Liver (tissue), 9 donors: Measurements from ENCODE around the gene TSPAN18. TPM values are rescaled to one million over a fixed set of nuclear protein-coding genes. Genes with fewer than 3 reads are reported as not detected.

Source experiments
- DNase-seq: peaks from one replicate; pipeline ENCODE4 v3.0.0-alpha.2; 2017; ENCODE audit warnings: low spot score
- H3K27ac ChIP-seq, 2 donors: one replicate each; pipeline ENCODE4 v1.7.0; 2013; ENCODE audit warnings: inconsistent platforms in 2 of 2, low read length in 2 of 2, control low read depth in 1 of 2, low read depth in 1 of 2, mild to moderate bottlenecking in 1 of 2
- H3K27me3 ChIP-seq, 4 donors: one replicate each; pipeline versions ENCODE4 v1.6.1 to v1.7.0; 2013; ENCODE audit warnings: low read length in 3 of 4, inconsistent platforms in 1 of 4, mild to moderate bottlenecking in 1 of 4, moderate library complexity in 1 of 4; ENCODE audit not compliant: control insufficient read depth in 4 of 4, insufficient read depth in 4 of 4
- H3K36me3 ChIP-seq, 4 donors: one replicate each; pipeline versions ENCODE4 v1.6.1 to v1.7.0; 2013; ENCODE audit warnings: low read length in 3 of 4, mild to moderate bottlenecking in 3 of 4, low read depth in 1 of 4, moderate library complexity in 1 of 4; ENCODE audit not compliant: control insufficient read depth in 4 of 4, insufficient read depth in 3 of 4
- H3K4me1 ChIP-seq, 4 donors: one replicate each; pipeline versions ENCODE4 v1.6.1 to v1.7.0; 2013; ENCODE audit warnings: low read length in 3 of 4, mild to moderate bottlenecking in 3 of 4, moderate library complexity in 1 of 4; ENCODE audit not compliant: control insufficient read depth in 4 of 4, insufficient read depth in 4 of 4
- H3K4me3 ChIP-seq, 3 donors: one replicate each; pipeline versions ENCODE4 v1.6.1 to v1.7.0; 2013; ENCODE audit warnings: low read length in 3 of 3, control low read depth in 1 of 3, low read depth in 1 of 3, mild to moderate bottlenecking in 1 of 3
- H3K9ac ChIP-seq, 2 donors: one replicate each; pipeline ENCODE4 v1.7.0; 2013; ENCODE audit warnings: low read length in 2 of 2, mild to moderate bottlenecking in 2 of 2, moderate library complexity in 2 of 2, control low read depth in 1 of 2, low read depth in 1 of 2
- H3K9me3 ChIP-seq, 4 donors: one replicate each; pipeline versions ENCODE4 v1.6.1 to v1.7.0; 2013; ENCODE audit warnings: low read length in 3 of 4; ENCODE audit not compliant: control insufficient read depth in 4 of 4
- ATF3 ChIP-seq: IDR thresholded peaks from 2 replicates; pipeline ENCODE4 v1.6.1; 2016; ENCODE audit warnings: antibody characterized with exemption
- CTCF ChIP-seq: fragments of 150-350 bp; IDR thresholded peaks from 2 replicates; pipeline ENCODE4 v1.5.1; 2017; ENCODE audit warnings: improper control_type of control experiment, low read depth, low read length; ENCODE audit not compliant: missing input control
- EGR1 ChIP-seq, 2 donors: IDR thresholded peaks; 2 replicates each; pipeline ENCODE4 v1.6.1; 2016 to 2018; ENCODE audit warnings: antibody characterized with exemption in 2 of 2, low read depth in 2 of 2
- FOXA1 ChIP-seq: IDR thresholded peaks from 2 replicates; pipeline ENCODE4 v1.6.1; 2016; ENCODE audit warnings: antibody characterized with exemption
- FOXA2 ChIP-seq: IDR thresholded peaks from 2 replicates; pipeline ENCODE4 v1.6.1; 2016; ENCODE audit warnings: antibody characterized with exemption
- HNF4A ChIP-seq, 2 donors: conservative IDR thresholded peaks; 2 replicates each; pipeline ENCODE4 v1.6.1; 2016; ENCODE audit warnings: antibody characterized with exemption in 2 of 2, mild to moderate bottlenecking in 2 of 2
- JUND ChIP-seq, 2 donors: IDR thresholded peaks; 2 replicates each; pipeline ENCODE4 v1.6.1; 2016; ENCODE audit warnings: antibody characterized with exemption in 2 of 2
- MAX ChIP-seq: IDR thresholded peaks from 2 replicates; pipeline ENCODE4 v1.6.1; 2016; ENCODE audit warnings: antibody characterized with exemption
- NR2F2 ChIP-seq: IDR thresholded peaks from 2 replicates; pipeline ENCODE4 v1.6.1; 2016; ENCODE audit warnings: antibody characterized with exemption
- RAD21 ChIP-seq, 2 donors: IDR thresholded peaks; 2 replicates each; pipeline ENCODE4 v1.6.1; 2016; ENCODE audit warnings: antibody characterized with exemption in 2 of 2, mild to moderate bottlenecking in 2 of 2
- REST ChIP-seq: IDR thresholded peaks from 2 replicates; pipeline ENCODE4 v1.6.1; 2016; ENCODE audit warnings: antibody characterized with exemption, mild to moderate bottlenecking
- RXRA ChIP-seq, 2 donors: IDR thresholded peaks; 2 replicates each; pipeline ENCODE4 v1.6.1; 2017 to 2018; ENCODE audit warnings: antibody characterized with exemption in 2 of 2, mild to moderate bottlenecking in 1 of 2
- SP1 ChIP-seq: IDR thresholded peaks from 2 replicates; pipeline ENCODE4 v1.6.1; 2018; ENCODE audit warnings: antibody characterized with exemption, mild to moderate bottlenecking
- TAF1 ChIP-seq: conservative IDR thresholded peaks from 2 replicates; pipeline ENCODE4 v1.6.1; 2016; ENCODE audit warnings: antibody characterized with exemption, mild to moderate bottlenecking
- YY1 ChIP-seq: IDR thresholded peaks from 2 replicates; pipeline ENCODE4 v1.6.1; 2016; ENCODE audit warnings: antibody characterized with exemption, mild to moderate bottlenecking
- ZBTB33 ChIP-seq: IDR thresholded peaks from 2 replicates; pipeline ENCODE4 v1.6.1; 2016; ENCODE audit warnings: antibody characterized with exemption
- WGBS: extraction: QIAGEN DNeasy Blood & Tissue Kit; methylation state at CpG from one replicate; pipeline ENCODE4 v1.1.7; 2013; 5-methylcytosine and 5-hydroxymethylcytosine counted together
- polyA plus RNA-seq, 2 donors: library from polyadenylated mRNA; stranded (reverse) in 1 of 2; unstranded in 1 of 2; fragments of 200-250 nt in 1 of 2; fragments of >200 nt in 1 of 2; fragmentation: Nextera tagmentation in 1 of 2; extraction: Ambion mirVana in 1 of 2; gene quantifications; one replicate each; pipeline versions ENCODE4 v1.2.1 to v1.2.3, GENCODE V29; 2013 to 2015
- total RNA-seq, 2 donors: library from RNA; depleted of rRNA; stranded (reverse); fragments of >200 nt; gene quantifications; one replicate each; pipeline ENCODE4 v1.2.3, GENCODE V29; 2014
- donor health status: healthy.
- donor health status: healthy.
- donor health status: healthy.
- donor health status: healthy.
- donor health status: healthy.

Gene TSPAN18
- total and polyA plus RNA-seq, 4 donors, result 1.2 to 5.0 (median 2.8) TPM

GRCh38 chr11:44816761-44817160, 90.0 kb downstream of the TSPAN18 start:
- no peak for TF ChIP-seq HNF4A (conservative IDR thresholded peaks at IDR 0.05)
- TF ChIP-seq TAF1, result no peak
- no peak for TF ChIP-seq FOXA2
- no peak for TF ChIP-seq ZBTB33
- no peak for TF ChIP-seq EGR1 (IDR thresholded peaks at IDR 0.05; ENCODE audit: low read depth in 2 of 2)
- no peak for TF ChIP-seq RXRA (IDR thresholded peaks at IDR 0.05)
- TF ChIP-seq REST, result no peak
- TF ChIP-seq JUND (IDR thresholded peaks at IDR 0.05), result no peak
- no peak for TF ChIP-seq CTCF
- no peak for TF ChIP-seq FOXA1
- no peak for TF ChIP-seq RAD21 (IDR thresholded peaks at IDR 0.05)
- TF ChIP-seq NR2F2, result no peak
- no peak for TF ChIP-seq ATF3
- no peak for TF ChIP-seq YY1
- TF ChIP-seq MAX, result no peak
- no peak for TF ChIP-seq SP1
- H3K9ac ChIP-seq, result no peak overlapping the region
- no peak for DNase-seq
- no peak overlapping the region for H3K4me3 ChIP-seq
- no peaks in the 10 kb centered on the region for H3K27me3 ChIP-seq
- H3K36me3 ChIP-seq, result no peaks in the 10 kb centered on the region
- no peaks in the 10 kb centered on the region for H3K4me1 ChIP-seq
- 89% methylated on average over 3 of the region's 3 CpGs for WGBS
- H3K27ac ChIP-seq, result no peak overlapping the region
- H3K9me3 ChIP-seq, result peaks cover 0 to 11% (median 5%) of the 10 kb centered on the region in 4 donors
